HepG2 (cell line): ENCODE results near the gene HBA1. TPM values are rescaled to one million over a fixed set of nuclear protein-coding genes. Genes with fewer than 3 reads are reported as not detected.
"Not testable (repeated sequence)": the region's sequence is repeated elsewhere in the genome, so short reads cannot be mapped to it uniquely, and the experiment has no call there.

Experiments
- ATAC-seq: fragments of 200-7000 bp; cut with Tn5 transposase; 3 replicates; pipeline ENCODE4 v1.9.1; 2020; ENCODE audit warnings: mild to moderate bottlenecking, moderate library complexity
- BruUV-seq: library from RNA; stranded (reverse); fragments of 400-500 nt; replicated peaks from 2 replicates; lab custom pipeline; 2021; lab: Mats Ljungman, UMichigan
- CTCF ChIA-PET: fragments of 300-600 bp; formaldehyde crosslinking; extraction: SDS; loops from one replicate; lab custom pipeline; 2021; ENCODE audit warnings: low total read pairs, inconsistent platforms, low intra/inter-chr PET ratio; lab: Yijun Ruan, JAX
- POLR2A ChIA-PET: fragments of 350-600 bp; sonication (Branson Sonifier 250); formaldehyde crosslinking; loops from one replicate; lab custom pipeline; 2020; ENCODE audit warnings: antibody characterized with exemption, inconsistent platforms; lab: Yijun Ruan, JAX
- DNase-seq: peaks from one replicate; pipeline ENCODE4 v3.0.0-alpha.2; 2015; ENCODE audit warnings: low spot score
- FAIRE-seq: peaks from 3 replicates; lab custom pipeline; 2011; peaks lifted over from hg19 to GRCh38; lab: Jason Lieb, UNC
- H2AFZ ChIP-seq: one replicate; pipeline ENCODE4 v1.6.1; 2011; ENCODE audit warnings: low read length, inconsistent platforms
- H3K27ac ChIP-seq: fragments of 300-600 bp; 3 replicates; pipeline ENCODE4 v1.8.0; 2011; ENCODE audit warnings: mixed run types, mild to moderate bottlenecking, mixed read lengths, low read length, inconsistent platforms; ENCODE audit not compliant: insufficient read depth; ENCODE audit errors: extremely low read length
- H3K27me3 ChIP-seq, 2 experiments: fragments of 200-600 bp in 1 of 2; 2 replicates in 1 of 2; 3 replicates in 1 of 2; pipeline versions ENCODE4 v1.6.0 to v1.8.0; 2011; ENCODE audit warnings: low read length in 2 of 2, mild to moderate bottlenecking in 2 of 2, moderate library complexity in 2 of 2, inconsistent platforms in 1 of 2; ENCODE audit not compliant: insufficient read depth in 2 of 2, control insufficient read depth in 1 of 2
- H3K36me3 ChIP-seq, 2 experiments: fragments of 200-600 bp in 1 of 2; replicated peaks in 1 of 2; 2 replicates in 1 of 2; 3 replicates in 1 of 2; pipeline versions ENCODE4 v1.5.1 to v1.8.0; 2011; ENCODE audit warnings: low read length in 2 of 2, inconsistent platforms in 1 of 2; ENCODE audit not compliant: insufficient read depth in 2 of 2, control insufficient read depth in 1 of 2
- H3K4me1 ChIP-seq: 2 replicates; pipeline ENCODE4 v1.5.1; 2012; ENCODE audit warnings: low read length, inconsistent platforms; ENCODE audit not compliant: insufficient read depth
- H3K4me2 ChIP-seq: 2 replicates; pipeline ENCODE4 v1.6.0; 2011; ENCODE audit warnings: low read depth, low read length, inconsistent platforms
- H3K4me3 ChIP-seq, 3 experiments: fragments of 200-600 bp in 1 of 3; sonication (generic), shearing (Covaris generic) in 1 of 3; replicated peaks in 1 of 3; 2 replicates each; pipeline ENCODE4 v1.5.1; 2011 to 2016; ENCODE audit warnings: low read length in 3 of 3, inconsistent platforms in 2 of 3, low read depth in 2 of 3, mild to moderate bottlenecking in 2 of 3, control low read depth in 1 of 3, mixed read lengths in 1 of 3; ENCODE audit not compliant: insufficient read depth in 1 of 3
- H3K79me2 ChIP-seq: one replicate; pipeline ENCODE4 v1.6.1; 2011; ENCODE audit warnings: low read length, inconsistent platforms; ENCODE audit not compliant: insufficient read depth
- H3K9ac ChIP-seq: 2 replicates; pipeline ENCODE4 v1.6.0; 2011; ENCODE audit warnings: mild to moderate bottlenecking, low read depth, low read length, inconsistent platforms; ENCODE audit not compliant: insufficient read depth
- H3K9me3 ChIP-seq: 2 replicates; pipeline ENCODE4 v1.5.1; 2012; ENCODE audit warnings: mild to moderate bottlenecking, low read length
- H4K20me1 ChIP-seq: 2 replicates; pipeline ENCODE4 v1.6.0; 2011; ENCODE audit warnings: inconsistent platforms, mild to moderate bottlenecking, low read length, moderate library complexity; ENCODE audit not compliant: insufficient read depth
- MXD4 ChIP-seq: IDR thresholded peaks from 2 replicates; pipeline ENCODE4 v1.6.1; 2016; ENCODE audit warnings: mild to moderate bottlenecking, missing biosample characterization, missing genetic modification reagents
- NFKBIZ ChIP-seq: IDR thresholded peaks from 2 replicates; pipeline ENCODE4 v1.6.1; 2018; ENCODE audit warnings: missing genetic modification reagents, missing compliant biosample characterization
- ZBTB38 ChIP-seq: sonication (generic); formaldehyde crosslinking; IDR thresholded peaks from 2 replicates; pipeline ENCODE4 v1.5.1; 2020; ENCODE audit warnings: mild to moderate bottlenecking, missing genetic modification reagents
- ZFYVE20 ChIP-seq: sonication (generic); formaldehyde crosslinking; IDR thresholded peaks from 2 replicates; pipeline ENCODE4 v1.8.0; 2023; ENCODE audit warnings: low read depth, mild to moderate bottlenecking, moderate library complexity, missing genetic modification reagents, borderline replicate concordance
- ZNF317 ChIP-seq: sonication (generic); formaldehyde crosslinking; IDR thresholded peaks from 2 replicates; pipeline ENCODE4 v1.5.0; 2020; ENCODE audit warnings: mild to moderate bottlenecking, missing genetic modification reagents
- ZNF556 ChIP-seq: sonication (generic); formaldehyde crosslinking; IDR thresholded peaks from 2 replicates; pipeline ENCODE4 v1.4.0; 2020; ENCODE audit warnings: mild to moderate bottlenecking, missing genetic modification reagents, borderline replicate concordance
- WGBS: methylation state at CpG from one replicate; pipeline ENCODE4 v1.1.6; 2017; ENCODE audit warnings: low lambda C conversion rate; 5-methylcytosine and 5-hydroxymethylcytosine counted together
- in situ Hi-C: cut with HindIII; loops from 2 replicates; pipeline ENCODE4 v1.10.0; 2017; ENCODE audit warnings: low pct_unique_long_range_greater_than_20kb; ENCODE audit not compliant: extremely low pct_ligation_motif_present
- intact Hi-C: fragments of 100-400 bp; cut with micrococcal nuclease; formaldehyde crosslinking; loops from one replicate; pipeline ENCODE4 v1.10.0; 2022; ENCODE audit not compliant: unreplicated experiment
- polyA plus RNA-seq, 8 experiments: library from polyadenylated mRNA; depleted of rRNA in 3 of 8; stranded (reverse) in 7 of 8; unstranded in 1 of 8; fragments of >200 nt; fragmentation: Illumina TruSeq in 4 of 8; extraction: Trizol in 4 of 8; gene quantifications; 2 replicates each; pipeline versions ENCODE4 v1.2.1 to v1.2.3, GENCODE V29; 2011 to 2016; ENCODE audit warnings: low read depth in 4 of 8, missing spikeins in 1 of 8, mixed read lengths in 1 of 8; ENCODE audit not compliant: insufficient read depth in 1 of 8
- total RNA-seq, 5 experiments: library from RNA; depleted of rRNA; stranded (reverse); fragments of >200 nt; fragmentation: Illumina TruSeq; extraction: Trizol; gene quantifications; 2 replicates each; pipeline ENCODE4 v1.2.3, GENCODE V29; 2016; ENCODE audit warnings: low read depth in 1 of 5
- TF ChIP-seq, protein P1 (sequence below): sonication (generic); formaldehyde crosslinking; IDR thresholded peaks from 2 replicates; pipeline ENCODE4 v1.4.0; 2020; ENCODE audit warnings: missing genetic modification reagents
- TF ChIP-seq, protein P2 (sequence below): sonication (generic); formaldehyde crosslinking; IDR thresholded peaks from 2 replicates; pipeline ENCODE4 v1.4.0; 2020; ENCODE audit warnings: missing genetic modification reagents, borderline replicate concordance
- TF ChIP-seq, protein P3 (sequence below): sonication (generic); formaldehyde crosslinking; IDR thresholded peaks from 2 replicates; pipeline ENCODE4 v1.5.0; 2020; ENCODE audit warnings: mild to moderate bottlenecking, missing genetic modification reagents

Gene HBA1
- total and polyA plus RNA-seq, 2 of the 13 experiments (the other 11 are each of a cell fraction or from before 2014, with no cell fraction given): 0.59 TPM; not detected in 1

DNA sequence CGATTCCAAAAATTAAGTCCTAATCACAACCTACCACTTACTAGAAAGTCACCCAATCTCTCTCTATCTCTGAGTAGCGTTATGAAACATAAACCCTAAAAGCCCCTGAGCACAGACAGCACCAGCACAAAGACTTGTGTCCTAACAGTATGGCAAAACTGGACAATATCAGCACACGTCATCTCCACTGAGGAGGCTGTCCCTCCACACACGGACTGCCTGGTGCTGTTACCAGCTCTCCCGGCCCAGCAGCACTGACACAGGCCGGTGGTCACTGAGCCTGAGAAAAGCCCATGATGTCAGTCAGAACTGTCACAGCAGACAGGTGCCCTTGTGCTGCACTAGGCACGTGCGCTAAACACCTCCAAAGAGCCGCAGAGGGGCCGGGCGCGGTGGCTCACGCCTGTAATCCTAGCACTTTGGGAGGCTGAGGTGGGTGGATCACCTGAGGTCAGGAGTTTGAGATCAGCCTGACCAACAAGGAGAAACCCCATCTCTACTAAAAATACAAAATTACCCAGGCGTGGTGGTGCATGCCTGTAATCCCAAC, 35.2 kb downstream of the HBA1 start:
- H3K27me3 ChIP-seq, DNase-seq, H3K27ac ChIP-seq, H3K9me3 ChIP-seq, ATAC-seq, H3K4me1 ChIP-seq, BruUV-seq, intact Hi-C loops, H3K4me3 ChIP-seq, H3K9ac ChIP-seq, H4K20me1 ChIP-seq, in situ Hi-C loops, H2AFZ ChIP-seq, CTCF ChIA-PET, FAIRE-seq, H3K4me2 ChIP-seq: not testable (repeated sequence)
- H3K36me3 ChIP-seq: peaks cover 20 to 75% of the 10 kb centered on the region in 2 experiments
- peaks cover 20% of the 10 kb centered on the region for H3K79me2 ChIP-seq
- POLR2A ChIA-PET: interaction anchor here (1.2 kb wide), 1 partner anchor 141 kb away, joined by 3 read pairs; the partner anchor contains the start of gene AXIN1
- WGBS: 97% methylated on average over 13 of the region's 14 CpGs

DNA sequence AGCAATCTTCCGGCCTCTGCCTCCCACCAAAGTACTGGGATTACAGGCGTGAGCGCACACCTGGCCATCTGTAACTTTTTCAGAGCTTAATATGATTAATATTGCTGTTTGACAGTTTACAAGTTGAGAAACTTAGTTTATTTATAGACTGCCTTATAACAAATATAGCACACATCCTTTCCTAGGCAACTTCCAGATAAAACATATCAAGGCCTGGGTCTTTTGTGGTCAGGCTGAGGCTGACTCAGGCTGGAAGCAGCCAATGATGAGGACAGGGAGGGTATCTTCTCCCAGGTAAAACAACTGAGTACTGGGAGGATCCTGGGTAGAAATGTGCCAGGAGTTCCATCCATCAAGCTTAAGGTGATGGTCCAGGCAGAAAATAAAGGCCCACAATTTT, 36.5 kb downstream of the HBA1 start:
- no peak overlapping the region for H3K4me3 ChIP-seq
- DNase-seq: no peak
- FAIRE-seq: no peak
- H3K9me3 ChIP-seq: no peaks in the 10 kb centered on the region
- H3K27me3 ChIP-seq: no peaks in the 10 kb centered on the region
- H4K20me1 ChIP-seq: no peaks in the 10 kb centered on the region
- peaks cover 17 to 74% of the 10 kb centered on the region in 2 experiments for H3K36me3 ChIP-seq
- POLR2A ChIA-PET: no interaction called here
- WGBS: 98% methylated on average over 3 of the region's 3 CpGs
- no TSS peak for BruUV-seq
- H3K4me2 ChIP-seq: no peak overlapping the region
- in situ Hi-C loops (no loop called here), intact Hi-C loops (no loop called here)
- H3K27ac ChIP-seq: no peak overlapping the region
- no peak for ATAC-seq
- H3K4me1 ChIP-seq: no peaks in the 10 kb centered on the region
- peaks cover 23% of the 10 kb centered on the region for H3K79me2 ChIP-seq
- no peak overlapping the region for H3K9ac ChIP-seq
- CTCF ChIA-PET: interaction anchor here (0.9 kb wide), 1 partner anchor 118 kb away, joined by 3 read pairs; no protein-coding TSS in a partner anchor
- no peak overlapping the region for H2AFZ ChIP-seq
- TF ChIP-seq MXD4 (CRISPR knock-in tag) (no peak), ZFYVE20 (CRISPR knock-in tag) (no peak), ZNF556 (no peak), NFKBIZ (no peak), ZNF317 (CRISPR knock-in tag) (no peak), ZBTB38 (CRISPR knock-in tag) (no peak)
- TF ChIP-seq, protein P1, sequence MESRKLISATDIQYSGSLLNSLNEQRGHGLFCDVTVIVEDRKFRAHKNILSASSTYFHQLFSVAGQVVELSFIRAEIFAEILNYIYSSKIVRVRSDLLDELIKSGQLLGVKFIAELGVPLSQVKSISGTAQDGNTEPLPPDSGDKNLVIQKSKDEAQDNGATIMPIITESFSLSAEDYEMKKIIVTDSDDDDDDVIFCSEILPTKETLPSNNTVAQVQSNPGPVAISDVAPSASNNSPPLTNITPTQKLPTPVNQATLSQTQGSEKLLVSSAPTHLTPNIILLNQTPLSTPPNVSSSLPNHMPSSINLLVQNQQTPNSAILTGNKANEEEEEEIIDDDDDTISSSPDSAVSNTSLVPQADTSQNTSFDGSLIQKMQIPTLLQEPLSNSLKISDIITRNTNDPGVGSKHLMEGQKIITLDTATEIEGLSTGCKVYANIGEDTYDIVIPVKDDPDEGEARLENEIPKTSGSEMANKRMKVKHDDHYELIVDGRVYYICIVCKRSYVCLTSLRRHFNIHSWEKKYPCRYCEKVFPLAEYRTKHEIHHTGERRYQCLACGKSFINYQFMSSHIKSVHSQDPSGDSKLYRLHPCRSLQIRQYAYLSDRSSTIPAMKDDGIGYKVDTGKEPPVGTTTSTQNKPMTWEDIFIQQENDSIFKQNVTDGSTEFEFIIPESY (CRISPR knock-in tag): no peak
- TF ChIP-seq, protein P2, sequence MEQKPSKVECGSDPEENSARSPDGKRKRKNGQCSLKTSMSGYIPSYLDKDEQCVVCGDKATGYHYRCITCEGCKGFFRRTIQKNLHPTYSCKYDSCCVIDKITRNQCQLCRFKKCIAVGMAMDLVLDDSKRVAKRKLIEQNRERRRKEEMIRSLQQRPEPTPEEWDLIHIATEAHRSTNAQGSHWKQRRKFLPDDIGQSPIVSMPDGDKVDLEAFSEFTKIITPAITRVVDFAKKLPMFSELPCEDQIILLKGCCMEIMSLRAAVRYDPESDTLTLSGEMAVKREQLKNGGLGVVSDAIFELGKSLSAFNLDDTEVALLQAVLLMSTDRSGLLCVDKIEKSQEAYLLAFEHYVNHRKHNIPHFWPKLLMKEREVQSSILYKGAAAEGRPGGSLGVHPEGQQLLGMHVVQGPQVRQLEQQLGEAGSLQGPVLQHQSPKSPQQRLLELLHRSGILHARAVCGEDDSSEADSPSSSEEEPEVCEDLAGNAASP: no peak
- TF ChIP-seq, protein P3, sequence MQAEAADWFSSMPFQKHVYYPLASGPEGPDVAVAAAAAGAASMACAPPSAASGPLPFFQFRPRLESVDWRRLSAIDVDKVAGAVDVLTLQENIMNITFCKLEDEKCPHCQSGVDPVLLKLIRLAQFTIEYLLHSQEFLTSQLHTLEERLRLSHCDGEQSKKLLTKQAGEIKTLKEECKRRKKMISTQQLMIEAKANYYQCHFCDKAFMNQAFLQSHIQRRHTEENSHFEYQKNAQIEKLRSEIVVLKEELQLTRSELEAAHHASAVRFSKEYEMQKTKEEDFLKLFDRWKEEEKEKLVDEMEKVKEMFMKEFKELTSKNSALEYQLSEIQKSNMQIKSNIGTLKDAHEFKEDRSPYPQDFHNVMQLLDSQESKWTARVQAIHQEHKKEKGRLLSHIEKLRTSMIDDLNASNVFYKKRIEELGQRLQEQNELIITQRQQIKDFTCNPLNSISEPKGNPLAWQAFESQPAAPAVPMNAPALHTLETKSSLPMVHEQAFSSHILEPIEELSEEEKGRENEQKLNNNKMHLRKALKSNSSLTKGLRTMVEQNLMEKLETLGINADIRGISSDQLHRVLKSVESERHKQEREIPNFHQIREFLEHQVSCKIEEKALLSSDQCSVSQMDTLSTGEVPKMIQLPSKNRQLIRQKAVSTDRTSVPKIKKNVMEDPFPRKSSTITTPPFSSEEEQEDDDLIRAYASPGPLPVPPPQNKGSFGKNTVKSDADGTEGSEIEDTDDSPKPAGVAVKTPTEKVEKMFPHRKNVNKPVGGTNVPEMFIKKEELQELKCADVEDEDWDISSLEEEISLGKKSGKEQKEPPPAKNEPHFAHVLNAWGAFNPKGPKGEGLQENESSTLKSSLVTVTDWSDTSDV (CRISPR knock-in tag): no peak
